H1 (cell line): ENCODE results near the gene POU2F1. TPM values are rescaled to one million over a fixed set of nuclear protein-coding genes. Genes with fewer than 3 reads are reported as not detected.

ENCODE experiments used
- BCL11A ChIP-seq, 2 experiments: IDR thresholded peaks; one replicate each; pipeline ENCODE4 v1.6.1; 2011; ENCODE audit warnings: low read depth in 2 of 2, low read length in 2 of 2, mild to moderate bottlenecking in 2 of 2
- CBX8 ChIP-seq: fragments of 300-800, 300-1000 bp; sonication (generic); IDR thresholded peaks from 2 replicates; pipeline ENCODE4 v1.7.1; 2016; ENCODE audit warnings: low read depth, low read length, borderline replicate concordance
- CTBP2 ChIP-seq: IDR thresholded peaks from 2 replicates; pipeline ENCODE4 v1.7.0; 2011; ENCODE audit warnings: borderline replicate concordance, mild to moderate bottlenecking, moderate library complexity, mixed read lengths, low read length; ENCODE audit not compliant: insufficient read depth, insufficient read length
- GTF2F1 ChIP-seq: IDR thresholded peaks from 2 replicates; pipeline ENCODE4 v1.6.1; 2012; ENCODE audit warnings: low read depth, low read length, improper control_type of control experiment, borderline replicate concordance
- JUN ChIP-seq: IDR thresholded peaks from 2 replicates; pipeline ENCODE4 v1.6.1; 2011; ENCODE audit warnings: low read depth, mild to moderate bottlenecking, improper control_type of control experiment, low read length
- MAFK ChIP-seq: IDR thresholded peaks from 2 replicates; pipeline ENCODE4 v1.6.1; 2012; ENCODE audit warnings: low read depth, mild to moderate bottlenecking, improper control_type of control experiment, low read length
- TAF7 ChIP-seq: optimal IDR thresholded peaks from 2 replicates; pipeline ENCODE3; 2011; ENCODE audit warnings: low read depth, mild to moderate bottlenecking, inconsistent platforms, low read length, moderate library complexity, borderline replicate concordance
- TCF12 ChIP-seq: IDR thresholded peaks from 2 replicates; pipeline ENCODE4 v1.6.1; 2011; ENCODE audit warnings: low read depth, mild to moderate bottlenecking, low read length
- polyA plus RNA-seq, 7 experiments: library from polyadenylated mRNA; depleted of rRNA in 3 of 7; stranded (reverse) in 5 of 7; unstranded in 2 of 7; fragments of >200 nt in 5 of 7; fragments of 200-250 nt in 2 of 7; gene quantifications; 1 replicate in 5 of 7; 2 replicates in 1 of 7; 4 replicates in 1 of 7; pipeline versions ENCODE4 v1.2.1 to v1.2.3, GENCODE V29; 2011 to 2013; ENCODE audit warnings: missing spikeins in 2 of 7, mixed read lengths in 2 of 7
- total RNA-seq: library from RNA; stranded (reverse); fragmentation: NEBNext Ultra II Directional; extraction: Animal tissue kit (Norgen Biotek cat#: 25700); gene quantifications from 2 replicates; pipeline ENCODE4 v1.2.1, GENCODE V29; 2021
- TF ChIP-seq, protein P1 (sequence below): fragments of 300-600 bp; sonication (generic); IDR thresholded peaks from 2 replicates; pipeline ENCODE4 v1.7.1; 2012; ENCODE audit warnings: low read length, moderate library complexity, mild to moderate bottlenecking, inconsistent platforms; ENCODE audit not compliant: insufficient replicate concordance
- TF ChIP-seq, protein P2 (sequence below): IDR thresholded peaks from 2 replicates; pipeline ENCODE4 v1.6.1; 2011; ENCODE audit warnings: low read depth, mild to moderate bottlenecking, low read length; ENCODE audit not compliant: insufficient read depth
- TF ChIP-seq, protein P3 (sequence below): IDR thresholded peaks from 2 replicates; pipeline ENCODE4 v1.6.1; 2012; ENCODE audit warnings: inconsistent platforms

The POU2F1 gene
- total and polyA plus RNA-seq, 2 of the 8 experiments (the other 6 are each of a cell fraction or from before 2014, with no cell fraction given): 37.0 to 57.2 TPM

DNA sequence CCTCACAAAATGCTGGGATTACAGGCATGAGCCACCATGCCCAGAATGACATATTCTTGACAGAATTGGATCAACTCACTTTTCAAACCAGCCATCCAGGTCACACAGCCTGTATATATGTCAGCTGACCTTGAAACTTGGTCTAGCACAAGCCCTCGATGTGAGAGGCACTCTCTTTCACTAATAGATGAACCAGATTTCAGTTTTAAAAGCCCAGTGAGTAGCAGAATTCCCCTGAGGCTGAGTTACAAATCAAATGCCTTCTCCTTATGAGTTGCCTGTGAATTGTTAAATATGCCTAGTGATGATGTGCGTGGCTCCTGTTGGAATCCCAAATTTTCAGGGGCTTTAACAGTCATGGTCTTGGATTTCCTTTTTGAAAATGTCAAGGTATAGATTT lies 208.9 kb downstream of the POU2F1 start (continued):
- TF ChIP-seq, protein P1, sequence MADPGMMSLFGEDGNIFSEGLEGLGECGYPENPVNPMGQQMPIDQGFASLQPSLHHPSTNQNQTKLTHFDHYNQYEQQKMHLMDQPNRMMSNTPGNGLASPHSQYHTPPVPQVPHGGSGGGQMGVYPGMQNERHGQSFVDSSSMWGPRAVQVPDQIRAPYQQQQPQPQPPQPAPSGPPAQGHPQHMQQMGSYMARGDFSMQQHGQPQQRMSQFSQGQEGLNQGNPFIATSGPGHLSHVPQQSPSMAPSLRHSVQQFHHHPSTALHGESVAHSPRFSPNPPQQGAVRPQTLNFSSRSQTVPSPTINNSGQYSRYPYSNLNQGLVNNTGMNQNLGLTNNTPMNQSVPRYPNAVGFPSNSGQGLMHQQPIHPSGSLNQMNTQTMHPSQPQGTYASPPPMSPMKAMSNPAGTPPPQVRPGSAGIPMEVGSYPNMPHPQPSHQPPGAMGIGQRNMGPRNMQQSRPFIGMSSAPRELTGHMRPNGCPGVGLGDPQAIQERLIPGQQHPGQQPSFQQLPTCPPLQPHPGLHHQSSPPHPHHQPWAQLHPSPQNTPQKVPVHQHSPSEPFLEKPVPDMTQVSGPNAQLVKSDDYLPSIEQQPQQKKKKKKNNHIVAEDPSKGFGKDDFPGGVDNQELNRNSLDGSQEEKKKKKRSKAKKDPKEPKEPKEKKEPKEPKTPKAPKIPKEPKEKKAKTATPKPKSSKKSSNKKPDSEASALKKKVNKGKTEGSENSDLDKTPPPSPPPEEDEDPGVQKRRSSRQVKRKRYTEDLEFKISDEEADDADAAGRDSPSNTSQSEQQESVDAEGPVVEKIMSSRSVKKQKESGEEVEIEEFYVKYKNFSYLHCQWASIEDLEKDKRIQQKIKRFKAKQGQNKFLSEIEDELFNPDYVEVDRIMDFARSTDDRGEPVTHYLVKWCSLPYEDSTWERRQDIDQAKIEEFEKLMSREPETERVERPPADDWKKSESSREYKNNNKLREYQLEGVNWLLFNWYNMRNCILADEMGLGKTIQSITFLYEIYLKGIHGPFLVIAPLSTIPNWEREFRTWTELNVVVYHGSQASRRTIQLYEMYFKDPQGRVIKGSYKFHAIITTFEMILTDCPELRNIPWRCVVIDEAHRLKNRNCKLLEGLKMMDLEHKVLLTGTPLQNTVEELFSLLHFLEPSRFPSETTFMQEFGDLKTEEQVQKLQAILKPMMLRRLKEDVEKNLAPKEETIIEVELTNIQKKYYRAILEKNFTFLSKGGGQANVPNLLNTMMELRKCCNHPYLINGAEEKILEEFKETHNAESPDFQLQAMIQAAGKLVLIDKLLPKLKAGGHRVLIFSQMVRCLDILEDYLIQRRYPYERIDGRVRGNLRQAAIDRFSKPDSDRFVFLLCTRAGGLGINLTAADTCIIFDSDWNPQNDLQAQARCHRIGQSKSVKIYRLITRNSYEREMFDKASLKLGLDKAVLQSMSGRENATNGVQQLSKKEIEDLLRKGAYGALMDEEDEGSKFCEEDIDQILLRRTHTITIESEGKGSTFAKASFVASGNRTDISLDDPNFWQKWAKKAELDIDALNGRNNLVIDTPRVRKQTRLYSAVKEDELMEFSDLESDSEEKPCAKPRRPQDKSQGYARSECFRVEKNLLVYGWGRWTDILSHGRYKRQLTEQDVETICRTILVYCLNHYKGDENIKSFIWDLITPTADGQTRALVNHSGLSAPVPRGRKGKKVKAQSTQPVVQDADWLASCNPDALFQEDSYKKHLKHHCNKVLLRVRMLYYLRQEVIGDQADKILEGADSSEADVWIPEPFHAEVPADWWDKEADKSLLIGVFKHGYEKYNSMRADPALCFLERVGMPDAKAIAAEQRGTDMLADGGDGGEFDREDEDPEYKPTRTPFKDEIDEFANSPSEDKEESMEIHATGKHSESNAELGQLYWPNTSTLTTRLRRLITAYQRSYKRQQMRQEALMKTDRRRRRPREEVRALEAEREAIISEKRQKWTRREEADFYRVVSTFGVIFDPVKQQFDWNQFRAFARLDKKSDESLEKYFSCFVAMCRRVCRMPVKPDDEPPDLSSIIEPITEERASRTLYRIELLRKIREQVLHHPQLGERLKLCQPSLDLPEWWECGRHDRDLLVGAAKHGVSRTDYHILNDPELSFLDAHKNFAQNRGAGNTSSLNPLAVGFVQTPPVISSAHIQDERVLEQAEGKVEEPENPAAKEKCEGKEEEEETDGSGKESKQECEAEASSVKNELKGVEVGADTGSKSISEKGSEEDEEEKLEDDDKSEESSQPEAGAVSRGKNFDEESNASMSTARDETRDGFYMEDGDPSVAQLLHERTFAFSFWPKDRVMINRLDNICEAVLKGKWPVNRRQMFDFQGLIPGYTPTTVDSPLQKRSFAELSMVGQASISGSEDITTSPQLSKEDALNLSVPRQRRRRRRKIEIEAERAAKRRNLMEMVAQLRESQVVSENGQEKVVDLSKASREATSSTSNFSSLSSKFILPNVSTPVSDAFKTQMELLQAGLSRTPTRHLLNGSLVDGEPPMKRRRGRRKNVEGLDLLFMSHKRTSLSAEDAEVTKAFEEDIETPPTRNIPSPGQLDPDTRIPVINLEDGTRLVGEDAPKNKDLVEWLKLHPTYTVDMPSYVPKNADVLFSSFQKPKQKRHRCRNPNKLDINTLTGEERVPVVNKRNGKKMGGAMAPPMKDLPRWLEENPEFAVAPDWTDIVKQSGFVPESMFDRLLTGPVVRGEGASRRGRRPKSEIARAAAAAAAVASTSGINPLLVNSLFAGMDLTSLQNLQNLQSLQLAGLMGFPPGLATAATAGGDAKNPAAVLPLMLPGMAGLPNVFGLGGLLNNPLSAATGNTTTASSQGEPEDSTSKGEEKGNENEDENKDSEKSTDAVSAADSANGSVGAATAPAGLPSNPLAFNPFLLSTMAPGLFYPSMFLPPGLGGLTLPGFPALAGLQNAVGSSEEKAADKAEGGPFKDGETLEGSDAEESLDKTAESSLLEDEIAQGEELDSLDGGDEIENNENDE: no peak
- TF ChIP-seq, protein P2, sequence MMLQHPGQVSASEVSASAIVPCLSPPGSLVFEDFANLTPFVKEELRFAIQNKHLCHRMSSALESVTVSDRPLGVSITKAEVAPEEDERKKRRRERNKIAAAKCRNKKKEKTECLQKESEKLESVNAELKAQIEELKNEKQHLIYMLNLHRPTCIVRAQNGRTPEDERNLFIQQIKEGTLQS: no peak
- TF ChIP-seq CTBP2 (no peak), MAFK (no peak), TCF12 (no peak), BCL11A (IDR thresholded peaks at IDR 0.05; ENCODE audit: low read depth in 2 of 2, low read length in 2 of 2) (no peak), TAF7 (no peak), CBX8 (no peak), GTF2F1 (no peak), JUN (no peak)
- TF ChIP-seq, protein P3, sequence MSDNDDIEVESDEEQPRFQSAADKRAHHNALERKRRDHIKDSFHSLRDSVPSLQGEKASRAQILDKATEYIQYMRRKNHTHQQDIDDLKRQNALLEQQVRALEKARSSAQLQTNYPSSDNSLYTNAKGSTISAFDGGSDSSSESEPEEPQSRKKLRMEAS: no peak
